Vagina (tissue), 2 donors: Measurements from ENCODE around the gene PPM1D. TPM values are rescaled to one million over a fixed set of nuclear protein-coding genes. Genes with fewer than 3 reads are reported as not detected.

Experiments
- DNase-seq, 2 donors: peaks; one replicate each; pipeline ENCODE4 v3.0.0-alpha.2; 2017; ENCODE audit errors: extremely low spot score in 2 of 2
- H3K27ac ChIP-seq: fragments of 200-600 bp; sonication (generic); one replicate; pipeline ENCODE4 v1.5.1; 2019
- H3K27me3 ChIP-seq: fragments of 200-600 bp; sonication (generic); one replicate; pipeline ENCODE4 v1.5.1; 2019
- H3K36me3 ChIP-seq, 2 donors: fragments of 200-600 bp; sonication (generic); one replicate each; pipeline ENCODE4 v1.5.1; 2017 to 2019
- H3K4me1 ChIP-seq: fragments of 200-600 bp; sonication (generic); one replicate; pipeline ENCODE4 v1.5.1; 2019
- H3K4me3 ChIP-seq, 2 donors: fragments of 200-600 bp; sonication (generic); 1 replicate in 1 of 2; 2 replicates in 1 of 2; pipeline ENCODE4 v1.5.1; 2016 to 2019
- H3K9me3 ChIP-seq: fragments of 200-600 bp; sonication (generic); one replicate; pipeline ENCODE4 v1.5.1; 2019
- POLR2A ChIP-seq, 2 donors: fragments of 450-650 bp; IDR thresholded peaks; one replicate each; pipeline ENCODE4 v1.6.1; 2017; ENCODE audit warnings: antibody characterized with exemption in 2 of 2, mild to moderate bottlenecking in 2 of 2, moderate library complexity in 2 of 2
- POLR2AphosphoS5 ChIP-seq, 2 donors: sonication (generic); formaldehyde crosslinking; IDR thresholded peaks; one replicate each; pipeline ENCODE4 v1.9.0; 2017; ENCODE audit warnings: antibody characterized with exemption in 2 of 2, mild to moderate bottlenecking in 2 of 2, low read depth in 1 of 2; ENCODE audit not compliant: insufficient read depth in 1 of 2
- intact Hi-C: fragments of 100-400 bp; cut with DNase I; formaldehyde crosslinking; loops from one replicate; pipeline ENCODE4 v1.15.1; 2023
- total RNA-seq: library from RNA; depleted of rRNA; stranded (reverse); fragments of >200 nt; gene quantifications from one replicate; pipeline ENCODE4 v1.2.3, GENCODE V29; 2016
- TF ChIP-seq, protein P1 (sequence below), 3 experiments: fragments of 450-650 bp in 2 of 3; fragments of 200-600 bp in 1 of 3; sonication (generic) in 1 of 3; IDR thresholded peaks; one replicate each; pipeline ENCODE4 v1.5.1; 2017 to 2019; ENCODE audit warnings: antibody characterized with exemption in 3 of 3, mild to moderate bottlenecking in 2 of 3, moderate library complexity in 2 of 3

PPM1D gene
- total RNA-seq, 1 donor from 2014 or later, result 9.8 TPM

DNA sequence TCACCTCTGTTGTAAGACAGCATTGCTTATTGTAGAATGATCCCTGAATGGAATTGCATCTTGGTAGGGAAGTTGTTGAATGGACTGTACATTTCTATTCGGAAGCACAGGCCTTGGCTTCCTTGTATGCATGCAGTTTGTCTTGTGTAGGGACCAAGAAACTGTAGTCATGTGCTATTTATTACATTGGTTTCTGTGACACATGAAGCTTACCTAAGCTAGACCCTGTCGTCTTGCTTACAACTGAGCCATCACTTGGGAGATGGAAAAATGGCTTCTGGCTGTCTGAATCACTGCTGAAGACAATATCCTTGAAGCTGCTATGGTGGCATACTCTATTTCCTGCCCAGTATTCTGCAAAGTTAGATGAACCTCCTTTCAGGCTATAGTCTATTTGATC lies 29.1 kb downstream of the PPM1D start:
- no peak overlapping the region for H3K27ac ChIP-seq
- no peak for DNase-seq
- no peaks in the 10 kb centered on the region for H3K9me3 ChIP-seq
- H3K36me3 ChIP-seq, result peaks cover 0 to 20% of the 10 kb centered on the region in 2 donors
- intact Hi-C loops, result no loop called here
- no peaks in the 10 kb centered on the region for H3K4me1 ChIP-seq
- no peaks in the 10 kb centered on the region for H3K27me3 ChIP-seq
- no peak for TF ChIP-seq POLR2A (IDR thresholded peaks at IDR 0.05)
- no peak for TF ChIP-seq POLR2AphosphoS5 (IDR thresholded peaks at IDR 0.05; ENCODE audit: insufficient read depth in 1 of 2, low read depth in 1 of 2)
- TF ChIP-seq, protein P1, sequence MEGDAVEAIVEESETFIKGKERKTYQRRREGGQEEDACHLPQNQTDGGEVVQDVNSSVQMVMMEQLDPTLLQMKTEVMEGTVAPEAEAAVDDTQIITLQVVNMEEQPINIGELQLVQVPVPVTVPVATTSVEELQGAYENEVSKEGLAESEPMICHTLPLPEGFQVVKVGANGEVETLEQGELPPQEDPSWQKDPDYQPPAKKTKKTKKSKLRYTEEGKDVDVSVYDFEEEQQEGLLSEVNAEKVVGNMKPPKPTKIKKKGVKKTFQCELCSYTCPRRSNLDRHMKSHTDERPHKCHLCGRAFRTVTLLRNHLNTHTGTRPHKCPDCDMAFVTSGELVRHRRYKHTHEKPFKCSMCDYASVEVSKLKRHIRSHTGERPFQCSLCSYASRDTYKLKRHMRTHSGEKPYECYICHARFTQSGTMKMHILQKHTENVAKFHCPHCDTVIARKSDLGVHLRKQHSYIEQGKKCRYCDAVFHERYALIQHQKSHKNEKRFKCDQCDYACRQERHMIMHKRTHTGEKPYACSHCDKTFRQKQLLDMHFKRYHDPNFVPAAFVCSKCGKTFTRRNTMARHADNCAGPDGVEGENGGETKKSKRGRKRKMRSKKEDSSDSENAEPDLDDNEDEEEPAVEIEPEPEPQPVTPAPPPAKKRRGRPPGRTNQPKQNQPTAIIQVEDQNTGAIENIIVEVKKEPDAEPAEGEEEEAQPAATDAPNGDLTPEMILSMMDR (IDR thresholded peaks at IDR 0.05), result no peak
- no peak overlapping the region for H3K4me3 ChIP-seq

GRCh38 chr17:60630352-60630751 lies 30.4 kb downstream of the PPM1D start:
- intact Hi-C loops, result loop anchor here (10.0 kb wide), 1 partner anchor 206 kb away; the partner anchor contains the start of gene CHCT1
- no peaks in the 10 kb centered on the region for H3K27me3 ChIP-seq
- H3K27ac ChIP-seq, result peak overlapping the region; percentile 40
- TF ChIP-seq POLR2AphosphoS5 (IDR thresholded peaks at IDR 0.05; ENCODE audit: insufficient read depth in 1 of 2, low read depth in 1 of 2), result no peak
- TF ChIP-seq, protein P1 (IDR thresholded peaks at IDR 0.05), result no peak
- TF ChIP-seq POLR2A (IDR thresholded peaks at IDR 0.05), result no peak
- no peaks in the 10 kb centered on the region for H3K9me3 ChIP-seq
- DNase-seq, result no peak
- H3K4me3 ChIP-seq, result no peak overlapping the region
- no peaks in the 10 kb centered on the region for H3K4me1 ChIP-seq
- peaks cover 0 to 26% of the 10 kb centered on the region in 2 donors for H3K36me3 ChIP-seq

DNA sequence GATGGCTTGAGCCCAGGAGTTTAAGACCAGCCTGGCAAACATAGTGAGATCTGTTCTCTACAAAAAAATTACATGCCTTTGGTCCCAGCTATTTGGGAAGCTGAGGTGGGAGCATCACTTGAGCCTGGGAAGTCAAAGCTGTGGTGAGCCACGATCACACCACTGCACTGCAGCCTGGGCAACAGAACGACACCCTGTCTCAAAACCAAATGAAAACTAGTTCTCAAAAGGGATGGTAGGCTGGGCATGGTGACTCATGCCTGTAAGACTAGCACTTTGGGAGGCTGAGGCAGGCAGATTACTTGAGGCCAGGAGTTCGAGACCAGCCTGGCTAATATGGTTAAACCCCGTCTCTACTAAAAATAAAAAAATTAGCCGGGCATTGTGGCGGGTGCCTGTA lies 31.1 kb downstream of the PPM1D start:
- intact Hi-C loops, result loop anchor here (10.0 kb wide), 1 partner anchor 206 kb away; the partner anchor contains the start of gene CHCT1

DNA sequence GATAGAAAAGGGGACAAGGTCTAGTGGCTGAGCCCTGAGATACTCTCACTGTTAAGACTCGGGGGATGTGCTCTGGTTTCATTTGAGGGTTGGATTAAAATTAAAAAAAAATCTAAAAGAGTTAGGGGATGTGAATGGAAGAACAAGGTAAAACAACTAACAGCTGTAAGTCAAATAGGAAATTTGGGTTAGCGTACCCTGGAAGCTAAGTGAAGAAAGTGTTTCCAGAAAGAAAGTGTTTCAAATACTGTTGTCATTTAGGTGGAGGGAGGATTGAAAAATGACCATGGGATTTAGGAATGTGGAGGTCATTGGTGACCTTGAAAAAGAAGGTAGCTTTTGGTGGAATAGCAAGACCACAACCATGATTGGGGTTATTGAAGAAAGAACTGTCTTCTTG lies 37.7 kb downstream of the PPM1D start:
- H3K9me3 ChIP-seq, result no peaks in the 10 kb centered on the region
- H3K4me3 ChIP-seq, result no peak overlapping the region
- H3K36me3 ChIP-seq, result peaks cover 0 to 33% of the 10 kb centered on the region in 2 donors
- no peaks in the 10 kb centered on the region for H3K27me3 ChIP-seq
- intact Hi-C loops, result loop anchor here (10.0 kb wide), 1 partner anchor 213 kb away; the partner anchor contains the start of gene CHCT1
- DNase-seq, result no peak
- H3K4me1 ChIP-seq, result peaks cover 7% of the 10 kb centered on the region
- no peak overlapping the region for H3K27ac ChIP-seq
- TF ChIP-seq POLR2AphosphoS5 (IDR thresholded peaks at IDR 0.05; ENCODE audit: insufficient read depth in 1 of 2, low read depth in 1 of 2) (no peak), POLR2A (IDR thresholded peaks at IDR 0.05) (no peak)
- TF ChIP-seq, protein P1 (IDR thresholded peaks at IDR 0.05), result no peak

More for the DNA sequence above, 31.1 kb downstream of the PPM1D start:
- H3K36me3 ChIP-seq, result peaks cover 0 to 32% of the 10 kb centered on the region in 2 donors
- no peaks in the 10 kb centered on the region for H3K4me1 ChIP-seq
- H3K27me3 ChIP-seq, result no peaks in the 10 kb centered on the region
- no peak overlapping the region for H3K4me3 ChIP-seq
- no peak for DNase-seq
- H3K9me3 ChIP-seq, result no peaks in the 10 kb centered on the region
- H3K27ac ChIP-seq, result peak overlapping the region; percentile 40
- TF ChIP-seq, protein P1 (IDR thresholded peaks at IDR 0.05), result no peak
- no peak for TF ChIP-seq POLR2A (IDR thresholded peaks at IDR 0.05)

DNA sequence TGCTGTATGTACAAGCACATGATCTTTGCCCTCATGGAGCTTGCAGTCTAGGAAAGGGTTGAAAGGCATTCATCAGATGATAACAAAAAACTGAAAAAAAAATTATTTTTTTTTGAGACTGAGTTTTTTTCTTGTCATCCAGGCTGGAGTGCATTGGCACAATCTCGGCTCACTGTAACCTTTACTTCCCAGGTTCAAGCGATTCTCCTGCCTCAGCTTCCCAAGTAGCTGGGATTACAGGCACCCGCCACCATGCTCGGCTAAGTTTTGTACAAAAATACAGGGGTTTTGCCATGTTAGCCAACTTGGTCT lies 39.0 kb downstream of the PPM1D start:
- H3K27ac ChIP-seq, result no peak overlapping the region
- DNase-seq, result no peak
- intact Hi-C loops, result loop anchor here (10.0 kb wide), 1 partner anchor 214 kb away; the partner anchor contains the start of gene CHCT1
- peaks cover 0 to 23% of the 10 kb centered on the region in 2 donors for H3K36me3 ChIP-seq
- H3K4me3 ChIP-seq, result no peak overlapping the region
- no peaks in the 10 kb centered on the region for H3K27me3 ChIP-seq
- no peaks in the 10 kb centered on the region for H3K9me3 ChIP-seq
- TF ChIP-seq, protein P1 (IDR thresholded peaks at IDR 0.05), result no peak
- TF ChIP-seq POLR2A (IDR thresholded peaks at IDR 0.05), result no peak
- no peak for TF ChIP-seq POLR2AphosphoS5 (IDR thresholded peaks at IDR 0.05; ENCODE audit: insufficient read depth in 1 of 2, low read depth in 1 of 2)
- H3K4me1 ChIP-seq, result peaks cover 10% of the 10 kb centered on the region
